Glomerular visceral epithelial cell (primary cell): ENCODE measurements around the gene BAG1.

ENCODE experiments used
- DNase-seq: peaks from one replicate; pipeline ENCODE4 v3.0.0-alpha.2; 2016; ENCODE audit errors: extremely low spot score

Gene BAG1

DNA sequence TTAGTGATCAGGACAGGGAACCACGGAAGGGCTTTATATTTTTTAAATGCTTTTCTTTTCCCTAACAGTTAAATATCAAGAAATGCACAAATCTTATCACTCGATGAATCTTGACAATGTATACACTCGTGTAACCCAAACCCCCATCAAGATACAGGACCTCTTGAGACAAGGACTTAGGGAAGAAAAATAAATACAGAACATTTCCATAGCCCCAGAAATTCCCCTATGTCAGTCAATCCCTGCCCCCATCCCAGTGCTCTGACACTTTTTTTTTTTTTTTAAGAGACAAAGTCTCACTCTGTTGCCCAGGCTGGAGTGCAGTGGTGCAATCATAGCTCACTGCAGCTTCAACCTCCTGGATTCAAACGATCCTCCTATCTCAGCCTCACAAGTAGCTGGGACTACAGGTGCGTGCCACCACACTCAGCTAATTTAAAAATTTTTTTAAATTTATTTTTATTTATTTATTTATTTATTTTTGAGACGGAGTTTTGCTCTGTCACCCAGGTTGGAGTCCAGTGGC lies 21.8 kb downstream of the BAG1 start:
- DNase-seq = no peak

- DNase-seq = no peak
Observed at GRCh38 chr9:33241298-33241697, 23.2 kb downstream of the BAG1 start.

- no peak for DNase-seq
Observed at GRCh38 chr9:33239921-33240320, 24.6 kb downstream of the BAG1 start, which contains the start of gene SPINK4. Gene SPINK4 (plus strand): TSS chr9:33240167. CDS start chr9:33240209, 42 bp downstream.

DNA sequence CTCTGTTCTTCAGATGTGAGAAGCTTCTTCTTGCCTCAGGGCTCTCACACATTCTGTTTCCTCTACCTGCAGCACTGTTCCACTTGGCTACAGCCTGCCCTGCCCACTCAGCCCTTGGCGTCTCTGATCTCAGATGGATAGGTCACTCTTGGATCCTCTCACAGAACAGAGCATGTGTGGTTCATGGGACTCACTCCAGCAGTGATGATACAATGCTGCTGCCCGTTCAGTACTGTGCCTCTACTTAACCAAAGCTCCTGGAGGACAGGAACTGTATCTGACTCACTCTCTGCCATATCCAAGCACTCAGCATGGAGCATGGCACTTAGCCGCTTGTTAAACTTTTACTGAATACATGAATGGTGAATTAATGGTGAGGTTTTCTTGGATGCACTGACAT lies 27.9 kb downstream of the BAG1 start:
- DNase-seq = no peak

DNA sequence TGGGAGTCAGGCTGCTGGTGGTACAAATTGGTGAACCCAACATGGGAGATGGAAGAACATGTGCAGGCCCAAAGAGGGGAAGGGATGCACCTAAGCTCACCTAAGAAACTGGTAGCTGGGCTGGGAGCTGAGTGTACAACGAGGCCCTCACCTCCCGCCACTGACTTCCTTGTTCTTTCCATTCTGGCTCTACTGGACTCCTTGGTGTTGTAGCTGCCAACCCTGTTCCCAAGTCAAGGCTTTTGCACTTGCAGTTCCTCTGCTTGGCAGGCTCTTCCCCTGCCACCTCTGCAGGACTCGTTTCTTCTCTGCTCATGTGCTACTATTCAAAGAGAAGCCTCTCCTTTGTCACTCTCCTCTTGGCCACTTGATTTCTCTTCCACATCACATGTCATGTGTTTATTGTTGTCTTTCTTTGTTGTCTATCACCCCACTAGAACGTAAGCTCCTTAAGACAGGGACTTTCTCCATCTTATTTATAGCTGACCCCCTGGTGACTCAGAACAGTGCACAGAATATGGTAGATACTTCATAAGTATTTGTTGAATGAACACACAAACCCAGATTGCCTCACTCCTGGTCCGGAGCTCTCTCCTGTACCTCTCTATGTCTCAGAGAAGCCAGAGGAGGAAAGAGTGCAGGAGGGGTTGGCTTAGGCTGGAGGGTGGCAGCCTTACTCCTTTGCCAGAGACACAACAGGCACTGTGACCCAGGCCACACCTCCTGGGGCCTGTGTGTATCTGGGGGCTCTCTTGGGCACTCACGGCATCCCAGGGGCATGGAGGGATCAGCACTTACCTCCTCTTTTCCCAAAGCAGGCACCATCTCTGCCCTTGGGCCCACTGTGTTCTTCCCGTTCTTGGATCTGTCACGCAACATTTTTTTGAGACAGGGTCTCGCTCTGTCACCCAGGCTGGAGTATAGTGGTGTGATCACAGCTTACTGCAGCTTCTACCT lies 29.7 kb downstream of the BAG1 start:
- DNase-seq = no peak

GRCh38 chr9:33233626-33234342 lies 30.7 kb downstream of the BAG1 start:
- peak; percentile 96 for DNase-seq

DNA sequence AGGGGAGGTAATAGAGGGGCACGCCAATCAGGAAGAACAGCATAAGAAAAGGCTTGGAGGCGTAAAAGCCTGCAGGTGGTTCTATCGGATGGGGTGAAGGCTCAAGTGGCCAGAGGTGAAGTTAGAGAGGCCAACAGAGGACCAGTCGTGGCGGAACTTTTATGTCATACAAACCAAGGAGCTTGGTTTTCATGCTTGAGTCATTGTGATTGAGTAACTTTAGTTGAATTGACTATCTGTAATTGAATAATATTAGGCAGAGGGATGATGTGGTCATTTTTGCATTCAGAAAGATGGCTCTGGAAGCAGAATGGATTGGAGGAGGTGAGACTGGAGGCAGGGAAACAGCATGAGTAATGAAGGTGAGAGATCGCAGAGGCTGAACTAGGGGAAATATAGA lies 31.7 kb downstream of the BAG1 start:
- no peak for DNase-seq

- peak; percentile 31 for DNase-seq
Observed at GRCh38 chr9:33231623-33231942, 32.9 kb downstream of the BAG1 start.

GRCh38 chr9:33230756-33231622 lies 33.5 kb downstream of the BAG1 start:
- DNase-seq = peak; percentile 78

DNA sequence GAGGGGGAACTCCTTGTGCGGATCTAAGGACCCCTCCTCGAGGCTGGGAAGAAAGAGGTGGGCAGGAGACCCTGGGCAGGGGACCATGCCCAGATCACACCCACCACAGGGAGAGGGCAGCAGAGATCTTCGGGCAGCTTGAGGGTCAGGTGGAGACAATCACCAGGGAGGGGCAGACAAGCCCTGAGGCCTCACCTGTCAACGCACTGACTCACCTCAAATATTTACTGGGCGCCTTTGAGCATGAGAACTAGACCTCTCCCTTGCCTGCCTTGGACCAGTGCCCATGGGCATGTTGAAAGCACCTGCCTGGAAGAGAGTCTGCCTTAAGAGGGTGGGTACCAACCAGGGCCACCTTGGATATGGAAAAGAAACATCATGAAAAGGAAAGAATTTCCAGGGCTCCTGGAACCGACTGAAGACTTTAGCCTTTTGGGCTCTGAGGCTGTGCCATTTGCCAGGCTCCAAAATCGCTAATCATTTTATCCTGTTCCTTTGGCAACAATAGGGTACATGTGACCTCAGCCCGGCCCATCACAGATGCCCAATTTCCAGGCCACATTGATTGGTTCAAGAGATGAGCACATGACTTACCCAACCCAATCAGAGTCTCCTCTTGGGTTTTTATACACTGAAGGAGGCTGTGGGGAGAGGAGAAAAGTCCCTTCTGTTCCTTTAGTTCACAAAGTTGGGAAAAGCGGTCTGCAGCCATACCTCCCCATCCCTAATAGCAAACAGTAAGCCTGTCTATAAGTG lies 35.0 kb downstream of the BAG1 start:
- peak; percentile 35 for DNase-seq

DNA sequence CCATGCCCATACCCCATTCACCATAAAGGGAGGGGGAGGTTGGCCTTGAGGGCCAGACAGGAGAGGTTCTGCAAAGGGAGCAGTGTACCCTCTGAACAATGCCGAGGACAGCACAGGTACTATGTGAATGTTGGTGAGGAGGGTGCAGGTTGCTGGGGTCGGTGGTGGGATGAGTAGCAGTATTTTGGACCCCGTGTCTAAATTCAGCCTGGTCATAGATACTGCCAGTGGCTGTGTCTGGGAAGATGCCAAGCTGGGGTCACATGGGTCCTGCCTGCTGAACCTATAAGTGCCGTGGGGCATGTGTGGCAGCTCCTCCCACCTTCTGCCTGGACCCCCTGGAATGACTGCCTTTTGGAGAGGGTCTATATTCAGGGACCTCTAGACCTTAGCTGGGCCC lies 35.9 kb downstream of the BAG1 start:
- no peak for DNase-seq

DNA sequence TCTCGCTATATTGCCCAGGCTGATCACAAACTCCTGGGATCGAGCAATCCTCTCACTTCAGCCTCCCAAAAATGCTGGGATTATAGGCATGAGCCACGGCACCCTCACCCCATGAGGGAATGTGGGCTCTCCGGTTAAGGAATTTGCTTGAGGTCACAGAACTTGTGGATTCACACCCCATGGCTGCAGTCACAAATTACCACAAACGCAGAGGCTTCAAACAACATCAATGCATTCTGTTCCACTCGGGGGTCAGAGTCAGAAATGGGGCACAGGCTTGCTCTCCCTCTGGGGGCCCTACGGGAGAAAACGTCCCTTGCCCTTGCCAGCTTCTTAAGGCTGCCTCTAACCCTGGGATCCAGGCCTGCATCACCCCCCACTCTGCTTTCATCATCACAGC lies 36.8 kb downstream of the BAG1 start:
- DNase-seq = no peak

GRCh38 chr9:33227008-33227398 lies 37.5 kb downstream of the BAG1 start:
- DNase-seq = no peak

GRCh38 chr9:33225319-33226147 lies 39.0 kb downstream of the BAG1 start:
- DNase-seq = peak; percentile 78

- no peak for DNase-seq
Observed at GRCh38 chr9:33223696-33224095, 40.8 kb downstream of the BAG1 start.

GRCh38 chr9:33222031-33222430 lies 42.5 kb downstream of the BAG1 start:
- no peak for DNase-seq

GRCh38 chr9:33221568-33221884 lies 43.0 kb downstream of the BAG1 start:
- no peak for DNase-seq

DNA sequence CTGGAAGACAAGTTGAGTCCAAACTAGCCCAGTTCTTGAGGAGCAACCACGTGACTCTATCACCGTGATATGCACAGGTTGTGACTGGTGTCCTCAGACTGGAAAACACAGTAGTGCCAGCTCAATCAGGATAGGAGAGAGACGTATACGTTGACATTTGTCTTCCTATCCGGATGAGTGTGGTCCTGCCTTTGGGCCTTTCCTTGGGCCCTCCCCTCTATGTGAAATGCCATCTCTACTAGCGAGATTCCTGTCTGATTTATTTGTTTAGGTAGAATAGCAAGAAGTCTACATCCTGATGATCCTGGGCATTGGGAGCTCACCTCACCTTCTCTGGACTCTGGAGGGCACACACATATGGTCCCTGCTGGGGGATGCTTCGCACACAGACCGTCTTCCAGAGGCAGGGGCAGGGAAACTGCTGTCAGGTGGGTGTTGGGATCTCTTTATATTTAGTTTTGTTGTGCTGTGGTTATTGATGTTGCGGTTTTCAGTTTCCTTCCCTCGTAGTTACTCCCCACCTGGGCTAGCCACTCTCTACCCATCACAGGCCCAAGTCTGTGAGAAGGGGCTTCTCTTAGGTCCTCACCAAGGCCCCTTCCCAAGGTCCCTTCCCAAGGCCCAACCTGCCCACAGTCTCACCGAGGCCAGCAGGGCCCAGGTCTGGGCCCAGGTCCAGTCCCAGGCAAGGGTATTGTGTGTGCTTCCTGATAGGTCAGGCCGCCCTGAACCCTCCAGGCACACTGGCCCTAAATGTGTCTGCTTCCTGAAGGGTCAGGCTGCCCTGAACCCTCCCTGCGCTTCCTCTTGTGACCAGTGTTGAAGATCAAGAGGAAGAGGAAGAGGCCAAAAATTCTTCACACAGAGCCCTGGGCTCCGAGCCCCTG lies 43.6 kb downstream of the BAG1 start:
- DNase-seq = no peak

- DNase-seq = no peak
Observed at GRCh38 chr9:33211695-33212393, 52.7 kb downstream of the BAG1 start.
